IMR-90 (cell line): Measurements from ENCODE around the gene MREG. TPM values are rescaled to one million over a fixed set of nuclear protein-coding genes. Genes with fewer than 3 reads are reported as not detected.

Experiments used
- ATAC-seq: fragments of 200-7000 bp; cut with Tn5 transposase; 2 replicates; pipeline ENCODE4 v1.9.1; 2020; ENCODE audit warnings: low read depth, mild to moderate bottlenecking, moderate library complexity
- BruUV-seq: library from RNA; stranded (reverse); fragments of 400-500 nt; replicated peaks from 2 replicates; lab custom pipeline; 2021; lab: Mats Ljungman, UMichigan
- CTCF ChIA-PET: fragments of 300-600 bp; formaldehyde crosslinking; extraction: SDS; loops from one replicate; lab custom pipeline; 2021; ENCODE audit warnings: antibody characterized with exemption; lab: Yijun Ruan, JAX
- POLR2A ChIA-PET: fragments of 300-600 bp; sonication (Branson Sonifier 250); formaldehyde crosslinking; loops from one replicate; lab custom pipeline; 2022; ENCODE audit warnings: antibody characterized with exemption; ENCODE audit not compliant: unreplicated experiment; lab: Charles Lee
- DNase-seq: peaks from one replicate; pipeline ENCODE4 v3.0.0; 2013
- H2AFZ ChIP-seq: replicated peaks from 2 replicates; pipeline ENCODE3; 2013; ENCODE audit warnings: low read length, mild to moderate bottlenecking; ENCODE audit not compliant: poor library complexity
- H2AK5ac ChIP-seq: 2 replicates; pipeline ENCODE4 v1.6.1; 2013; ENCODE audit warnings: low read depth, low read length, inconsistent platforms
- H2AK9ac ChIP-seq: replicated peaks from 2 replicates; pipeline ENCODE3; 2013; ENCODE audit warnings: mild to moderate bottlenecking, low read depth, low read length, moderate library complexity; ENCODE audit not compliant: poor library complexity
- H2BK120ac ChIP-seq: 2 replicates; pipeline ENCODE4 v1.6.1; 2013; ENCODE audit warnings: low read depth, low read length, inconsistent platforms
- H2BK15ac ChIP-seq: 3 replicates; pipeline ENCODE4 v1.6.1; 2013; ENCODE audit warnings: low read depth, low read length, inconsistent platforms
- H2BK20ac ChIP-seq: 2 replicates; pipeline ENCODE4 v1.6.1; 2013; ENCODE audit warnings: low read depth, mild to moderate bottlenecking, inconsistent platforms, low read length, moderate library complexity
- H2BK5ac ChIP-seq: 2 replicates; pipeline ENCODE4 v1.6.1; 2013; ENCODE audit warnings: mild to moderate bottlenecking, low read depth, low read length, inconsistent platforms; ENCODE audit not compliant: poor library complexity, severe bottlenecking
- H3K14ac ChIP-seq: replicated peaks from 2 replicates; pipeline ENCODE4 v1.6.1; 2013; ENCODE audit warnings: low read depth, low read length, inconsistent platforms
- H3K18ac ChIP-seq: 2 replicates; pipeline ENCODE4 v1.6.1; 2013; ENCODE audit warnings: low read depth, low read length, control low read depth
- H3K23ac ChIP-seq: 2 replicates; pipeline ENCODE4 v1.6.1; 2013; ENCODE audit warnings: low read depth, low read length, inconsistent platforms
- H3K27ac ChIP-seq: 2 replicates; pipeline ENCODE4 v1.5.1; 2013; ENCODE audit warnings: mild to moderate bottlenecking, control low read depth, low read length; ENCODE audit not compliant: insufficient read depth
- H3K27me3 ChIP-seq: 2 replicates; pipeline ENCODE4 v1.6.1; 2013; ENCODE audit warnings: low read length; ENCODE audit not compliant: control insufficient read depth, insufficient read depth
- H3K36me3 ChIP-seq: 2 replicates; pipeline ENCODE4 v1.6.1; 2013; ENCODE audit warnings: low read length, mixed read lengths; ENCODE audit not compliant: control insufficient read depth, insufficient read depth
- H3K4ac ChIP-seq: 2 replicates; pipeline ENCODE4 v1.6.1; 2013; ENCODE audit warnings: low read depth, low read length, inconsistent platforms
- H3K4me1 ChIP-seq: 2 replicates; pipeline ENCODE4 v1.6.1; 2013; ENCODE audit warnings: low read length, mixed read lengths; ENCODE audit not compliant: control insufficient read depth, insufficient read depth
- H3K4me2 ChIP-seq: 2 replicates; pipeline ENCODE4 v1.6.1; 2013; ENCODE audit warnings: low read depth, mild to moderate bottlenecking, control low read depth, low read length, moderate library complexity
- H3K4me3 ChIP-seq: 2 replicates; pipeline ENCODE4 v1.5.1; 2013; ENCODE audit warnings: low read depth, mild to moderate bottlenecking, control low read depth, low read length, moderate library complexity; ENCODE audit not compliant: insufficient read depth
- H3K56ac ChIP-seq: 2 replicates; pipeline ENCODE4 v1.6.1; 2013; ENCODE audit warnings: low read length, inconsistent platforms; ENCODE audit not compliant: insufficient read depth; ENCODE audit errors: extremely low read depth
- H3K79me1 ChIP-seq, 2 experiments: 2 replicates each; pipeline ENCODE4 v1.6.1; 2013; ENCODE audit warnings: low read length in 2 of 2, inconsistent platforms in 1 of 2, low read depth in 1 of 2
- H3K9ac ChIP-seq: 2 replicates; pipeline ENCODE4 v1.6.1; 2013; ENCODE audit warnings: low read depth, low read length, control low read depth
- H3K9me1 ChIP-seq: 2 replicates; pipeline ENCODE4 v1.6.1; 2013; ENCODE audit warnings: low read length, inconsistent platforms; ENCODE audit not compliant: insufficient read depth
- H3K9me3 ChIP-seq: 2 replicates; pipeline ENCODE4 v1.6.1; 2013; ENCODE audit warnings: low read length; ENCODE audit not compliant: control insufficient read depth, insufficient read depth
- H4K20me1 ChIP-seq: 2 replicates; pipeline ENCODE4 v1.6.1; 2013; ENCODE audit warnings: low read length, inconsistent platforms; ENCODE audit not compliant: insufficient read depth
- H4K5ac ChIP-seq: 2 replicates; pipeline ENCODE4 v1.6.1; 2013; ENCODE audit warnings: mild to moderate bottlenecking, low read depth, low read length, control low read depth
- H4K8ac ChIP-seq, 2 experiments: 2 replicates each; pipeline ENCODE4 v1.6.1; 2013; ENCODE audit warnings: low read depth in 2 of 2, low read length in 2 of 2, control low read depth in 1 of 2, inconsistent platforms in 1 of 2
- H4K91ac ChIP-seq: 2 replicates; pipeline ENCODE4 v1.6.1; 2013; ENCODE audit warnings: low read depth, low read length, inconsistent platforms; ENCODE audit not compliant: insufficient read depth
- BHLHE40 ChIP-seq: fragments of 150-350 bp; IDR thresholded peaks from 2 replicates; pipeline ENCODE4 v1.6.1; 2016; ENCODE audit warnings: mild to moderate bottlenecking, low read depth, low read length
- CEBPB ChIP-seq: IDR thresholded peaks from 2 replicates; pipeline ENCODE4 v1.6.1; 2012; ENCODE audit warnings: low read depth, low read length, improper control_type of control experiment
- CHD1 ChIP-seq: IDR thresholded peaks from 2 replicates; pipeline ENCODE4 v1.6.1; 2012; ENCODE audit warnings: low read depth, low read length, improper control_type of control experiment
- CTCF ChIP-seq: conservative IDR thresholded peaks from 2 replicates; pipeline ENCODE4 v1.5.1; 2012; ENCODE audit warnings: mild to moderate bottlenecking, low read depth, low read length, improper control_type of control experiment
- ELK1 ChIP-seq: fragments of 150-350 bp; IDR thresholded peaks from 2 replicates; pipeline ENCODE4 v1.6.1; 2016; ENCODE audit warnings: low read depth, mild to moderate bottlenecking, low read length, moderate library complexity, borderline replicate concordance
- MAFK ChIP-seq: IDR thresholded peaks from 2 replicates; pipeline ENCODE4 v1.6.1; 2012; ENCODE audit warnings: low read depth, low read length, improper control_type of control experiment
- MXI1 ChIP-seq: IDR thresholded peaks from 2 replicates; pipeline ENCODE4 v1.6.1; 2012; ENCODE audit warnings: low read depth, mild to moderate bottlenecking, low read length, moderate library complexity, borderline replicate concordance
- POLR2A ChIP-seq: IDR thresholded peaks from 2 replicates; pipeline ENCODE4 v1.6.1; 2012; ENCODE audit warnings: mild to moderate bottlenecking, low read depth, low read length
- RAD21 ChIP-seq: IDR thresholded peaks from 2 replicates; pipeline ENCODE4 v1.6.1; 2012; ENCODE audit warnings: low read length, improper control_type of control experiment
- RCOR1 ChIP-seq: IDR thresholded peaks from 2 replicates; pipeline ENCODE4 v1.6.1; 2012; ENCODE audit warnings: mild to moderate bottlenecking, low read length, improper control_type of control experiment; ENCODE audit not compliant: insufficient replicate concordance
- RFX5 ChIP-seq: IDR thresholded peaks from 2 replicates; pipeline ENCODE4 v1.8.0; 2012; ENCODE audit warnings: low read depth, mild to moderate bottlenecking, low read length, moderate library complexity
- SMC3 ChIP-seq: fragments of 150-350 bp; IDR thresholded peaks from 2 replicates; pipeline ENCODE4 v1.6.1; 2016; ENCODE audit warnings: low read depth, mild to moderate bottlenecking, antibody characterized with exemption, low read length, moderate library complexity
- USF2 ChIP-seq: fragments of 150-350 bp; IDR thresholded peaks from 2 replicates; pipeline ENCODE4 v1.6.1; 2017; ENCODE audit warnings: mild to moderate bottlenecking, antibody characterized with exemption, low read length, low read depth
- WGBS, 2 experiments: methylation state at CpG; one replicate each; pipeline versions ENCODE4 v1.1.5 to v1.1.7; 2013; ENCODE audit warnings: missing lambda C conversion rate in 2 of 2; ENCODE audit not compliant: insufficient read length in 1 of 2; ENCODE audit errors: extremely low coverage in 2 of 2; 5-methylcytosine and 5-hydroxymethylcytosine counted together
- dilution Hi-C: fragments of 300-500 bp; cut with HindIII; formaldehyde crosslinking; loops from one replicate; pipeline ENCODE4 v1.14.3; 2018; ENCODE audit warnings: low sequenced_read_pairs; ENCODE audit not compliant: unreplicated experiment
- in situ Hi-C: fragments of 300-500 bp; cut with MboI; formaldehyde crosslinking; loops from 3 replicates; pipeline ENCODE4 v1.14.3; 2019; ENCODE audit warnings: low sequenced_read_pairs, inconsistent platforms, mixed read lengths
- intact Hi-C: fragments of 100-400 bp; cut with micrococcal nuclease; formaldehyde crosslinking; loops from 2 replicates; pipeline ENCODE4 v1.10.0; 2022
- polyA plus RNA-seq, 3 experiments: library from polyadenylated mRNA; depleted of rRNA; stranded (reverse); fragments of >200 nt; gene quantifications; 2 replicates each; pipeline ENCODE4 v1.2.3, GENCODE V29; 2012; ENCODE audit warnings: low replicate concordance in 1 of 3
- total RNA-seq: library from RNA; depleted of rRNA; stranded (reverse); fragments of >200 nt; gene quantifications from 2 replicates; pipeline ENCODE4 v1.2.3, GENCODE V29; 2012

Gene MREG
- total and polyA plus RNA-seq, 2 of the 4 experiments (the other 2 are of a cell fraction): 1.0 to 1.8 TPM

GRCh38 chr2:216014006-216014405 is 655 bp upstream of the MREG start:
- Histone ChIP-seq H2BK120ac (no peak overlapping the region), H2BK5ac (no peak overlapping the region), H3K4me3 (no peak overlapping the region), H3K9ac (no peak overlapping the region), H2AK9ac (no peak overlapping the region), H4K20me1 (no peaks in the 10 kb centered on the region), H3K56ac (no peak overlapping the region), H4K91ac (no peak overlapping the region), H2BK15ac (no peak overlapping the region), H2AK5ac (no peak overlapping the region), H3K9me3 (no peaks in the 10 kb centered on the region), H3K18ac (no peak overlapping the region), H3K4me2 (no peak overlapping the region), H3K4ac (no peak overlapping the region), H2BK20ac (no peak overlapping the region), H3K14ac (no peak overlapping the region), H3K27ac (no peak overlapping the region), H4K5ac (no peak overlapping the region), H3K23ac (no peak overlapping the region), H2AFZ (no peak overlapping the region), H3K4me1 (peaks cover 2% of the 10 kb centered on the region; the same call in 1 of the 2 replicates), H3K36me3 (no peaks in the 10 kb centered on the region), H3K79me1 (no peaks in the 10 kb centered on the region), H3K9me1 (no peaks in the 10 kb centered on the region), H4K8ac (no peak overlapping the region), H3K27me3 (no peaks in the 10 kb centered on the region)
- ATAC-seq: no peak
- intact Hi-C loops: no loop called here
- ChIA-PET CTCF (interaction anchor here (0.7 to 2.7 kb wide), 3 partner anchors 9 to 68 kb away, joined by 3 to 12 read pairs (median 4); no protein-coding TSS in a partner anchor), POLR2A (no interaction called here)
- WGBS, 2 experiments: 86% methylated on average over 4 of the region's 8 CpGs; no CpG with 5 or more reads in 1 of the 2 experiments
- no TSS peak for BruUV-seq
- in situ Hi-C loops: no loop called here
- dilution Hi-C loops: no loop called here
- TF ChIP-seq RFX5 (no peak), RAD21 (no peak), USF2 (no peak), CHD1 (no peak), MXI1 (no peak), BHLHE40 (no peak), CEBPB (no peak), MAFK (no peak), POLR2A (no peak), ELK1 (no peak), CTCF (no peak), SMC3 (no peak), RCOR1 (no peak)
- DNase-seq: no peak
